Fibroblast of lung (primary cell): ENCODE results near the gene ZNF821.

Experiments used
- EZH2 ChIP-seq: IDR thresholded peaks from 2 replicates; pipeline ENCODE4 v1.5.1; 2012; ENCODE audit warnings: low read length, control low read depth, mild to moderate bottlenecking; ENCODE audit errors: missing control alignments
- TF ChIP-seq, protein P1 (sequence below), 2 donors: IDR thresholded peaks in 1 of 2; conservative IDR thresholded peaks in 1 of 2; 1 replicate in 1 of 2; 2 replicates in 1 of 2; pipeline ENCODE4 v1.5.1; 2011 to 2012; ENCODE audit warnings: low read length in 2 of 2, control low read depth in 1 of 2, inconsistent platforms in 1 of 2, low read depth in 1 of 2, mild to moderate bottlenecking in 1 of 2

DNA sequence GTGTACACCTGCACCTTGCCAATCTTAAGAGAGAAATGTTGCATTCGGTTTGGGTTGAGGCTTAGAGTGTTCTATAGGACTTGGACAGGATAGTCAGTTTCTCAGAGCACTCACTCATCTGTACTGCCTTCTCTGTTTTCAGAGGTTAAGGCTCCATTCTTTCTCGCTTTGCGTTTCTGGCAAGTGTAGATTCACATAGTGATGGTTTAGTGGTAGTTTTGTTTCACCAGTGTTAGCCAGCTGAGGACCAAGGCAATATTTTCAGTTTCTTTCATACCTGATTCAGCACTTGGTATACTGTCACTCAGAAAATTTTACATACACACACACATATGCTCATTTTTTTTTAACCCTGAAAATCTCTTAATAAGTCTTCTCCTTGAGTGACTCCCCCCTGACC is 36.9 kb downstream of the ZNF821 start:
- TF ChIP-seq, protein P1, sequence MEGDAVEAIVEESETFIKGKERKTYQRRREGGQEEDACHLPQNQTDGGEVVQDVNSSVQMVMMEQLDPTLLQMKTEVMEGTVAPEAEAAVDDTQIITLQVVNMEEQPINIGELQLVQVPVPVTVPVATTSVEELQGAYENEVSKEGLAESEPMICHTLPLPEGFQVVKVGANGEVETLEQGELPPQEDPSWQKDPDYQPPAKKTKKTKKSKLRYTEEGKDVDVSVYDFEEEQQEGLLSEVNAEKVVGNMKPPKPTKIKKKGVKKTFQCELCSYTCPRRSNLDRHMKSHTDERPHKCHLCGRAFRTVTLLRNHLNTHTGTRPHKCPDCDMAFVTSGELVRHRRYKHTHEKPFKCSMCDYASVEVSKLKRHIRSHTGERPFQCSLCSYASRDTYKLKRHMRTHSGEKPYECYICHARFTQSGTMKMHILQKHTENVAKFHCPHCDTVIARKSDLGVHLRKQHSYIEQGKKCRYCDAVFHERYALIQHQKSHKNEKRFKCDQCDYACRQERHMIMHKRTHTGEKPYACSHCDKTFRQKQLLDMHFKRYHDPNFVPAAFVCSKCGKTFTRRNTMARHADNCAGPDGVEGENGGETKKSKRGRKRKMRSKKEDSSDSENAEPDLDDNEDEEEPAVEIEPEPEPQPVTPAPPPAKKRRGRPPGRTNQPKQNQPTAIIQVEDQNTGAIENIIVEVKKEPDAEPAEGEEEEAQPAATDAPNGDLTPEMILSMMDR (conservative IDR thresholded peaks at IDR 0.05 in 1 of 2, IDR thresholded peaks at IDR 0.05 in 1 of 2; ENCODE audit: low read depth in 1 of 2, low read length in 2 of 2): no peak
- no peak for TF ChIP-seq EZH2
